SK-N-SH (cell line): Measurements from ENCODE around the gene SMIM7.

Experiments used
- GABPA ChIP-seq: IDR thresholded peaks from 2 replicates; pipeline ENCODE4 v1.4.0; 2012; ENCODE audit warnings: low read depth, mild to moderate bottlenecking
- RAD21 ChIP-seq: IDR thresholded peaks from 2 replicates; pipeline ENCODE4 v1.6.1; 2012; ENCODE audit warnings: mild to moderate bottlenecking, low read length
- TAF1 ChIP-seq: IDR thresholded peaks from 2 replicates; pipeline ENCODE4 v1.6.1; 2012; ENCODE audit warnings: low read depth, mild to moderate bottlenecking, low read length, moderate library complexity, borderline replicate concordance

- no peak for TF ChIP-seq GABPA
- no peak for TF ChIP-seq RAD21
- TF ChIP-seq TAF1 = no peak
Observed at GRCh38 chr19:16623576-16623975, 36.4 kb downstream of the SMIM7 start.
